ENCODE measurements around the gene ANAPC15.
"Not testable (repeated sequence)": the region's sequence is repeated elsewhere in the genome, so short reads cannot be mapped to it uniquely, and the experiment has no call there.

Gene ANAPC15

DNA sequence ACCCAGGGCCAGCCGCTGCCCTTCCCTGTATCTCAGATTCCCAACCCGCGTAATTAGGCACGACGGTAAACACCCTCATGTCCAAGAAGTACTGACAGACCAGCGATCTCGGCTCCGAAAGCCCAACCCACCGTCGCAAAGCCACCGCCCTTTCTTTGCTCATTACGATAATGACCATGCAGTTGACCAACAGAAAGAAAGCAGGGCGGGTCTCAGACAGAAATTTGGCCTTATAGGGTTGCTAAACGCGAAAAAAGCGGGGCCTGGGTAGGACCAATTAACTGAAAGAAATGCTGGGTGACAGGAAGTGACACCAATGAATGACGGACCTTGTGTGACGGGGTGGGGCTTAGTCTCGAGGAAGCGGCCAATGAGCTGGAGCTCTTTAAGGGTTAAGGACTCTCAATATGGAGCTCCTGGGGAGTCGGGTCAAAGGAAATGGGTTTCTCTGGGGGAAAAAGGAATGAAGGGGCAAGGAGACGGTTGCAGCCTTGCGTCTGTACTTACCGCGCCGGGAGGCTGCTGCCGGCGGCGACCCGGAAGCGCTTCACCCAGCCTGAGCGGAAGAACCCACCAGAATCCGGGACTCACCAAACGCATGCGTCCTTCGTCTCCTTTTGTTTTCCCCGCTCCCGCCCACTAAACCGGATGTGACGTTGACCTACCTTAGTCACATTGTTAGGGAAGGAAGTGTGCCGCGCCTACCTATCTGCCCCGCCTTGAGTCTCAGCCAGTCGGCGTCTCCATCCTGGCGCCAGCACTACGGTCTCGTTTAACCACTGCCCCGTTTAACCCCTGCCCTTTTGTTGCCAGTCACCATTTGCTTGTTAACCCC is at the start of gene ANAPC15:
ANAPC15 (minus strand) TSS at position 553 of the 835 bp plus-strand sequence. CDS start 1,419 bp downstream, outside the sequence.
- DNase-seq, result peak; percentile 99

DNA sequence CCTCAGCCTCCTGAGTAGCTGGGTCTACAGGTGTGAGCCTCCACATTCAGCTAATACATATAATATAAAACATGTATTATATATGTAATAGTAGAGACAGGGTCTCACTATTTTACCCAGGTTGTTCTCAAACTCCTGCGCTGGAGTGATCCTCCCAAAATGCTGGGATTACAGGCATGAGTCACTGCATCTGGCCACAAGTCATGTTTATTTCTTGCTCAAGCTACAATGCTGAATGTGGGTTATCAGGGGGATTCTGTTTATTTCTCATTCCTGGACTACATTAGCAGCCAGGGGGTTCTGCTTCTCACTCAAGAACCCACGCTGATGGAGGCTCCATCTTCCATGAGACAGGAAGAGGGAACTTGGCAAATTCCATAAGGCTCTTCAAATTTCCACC is 47.8 kb upstream of the ANAPC15 start:
- no peak for DNase-seq

DNA sequence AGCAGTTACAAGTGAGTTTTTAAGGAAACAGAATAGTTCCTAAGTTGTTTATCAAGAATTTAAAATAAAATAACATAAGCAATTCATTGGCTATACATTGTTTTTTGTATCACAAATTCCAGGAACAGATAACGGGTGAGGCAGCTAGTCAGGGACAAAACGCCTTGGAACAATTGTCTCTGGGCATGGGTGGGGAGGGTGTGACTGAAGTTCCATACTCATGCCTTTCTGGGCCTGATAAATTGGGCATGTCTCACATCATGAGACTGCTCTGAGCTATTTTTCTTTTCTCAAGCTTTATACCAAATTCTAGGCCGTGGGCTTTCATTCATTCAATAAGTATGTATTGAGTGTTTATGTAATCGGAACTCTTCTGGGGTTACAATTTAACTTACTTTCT is 44.6 kb upstream of the ANAPC15 start:
- no peak for DNase-seq

DNA sequence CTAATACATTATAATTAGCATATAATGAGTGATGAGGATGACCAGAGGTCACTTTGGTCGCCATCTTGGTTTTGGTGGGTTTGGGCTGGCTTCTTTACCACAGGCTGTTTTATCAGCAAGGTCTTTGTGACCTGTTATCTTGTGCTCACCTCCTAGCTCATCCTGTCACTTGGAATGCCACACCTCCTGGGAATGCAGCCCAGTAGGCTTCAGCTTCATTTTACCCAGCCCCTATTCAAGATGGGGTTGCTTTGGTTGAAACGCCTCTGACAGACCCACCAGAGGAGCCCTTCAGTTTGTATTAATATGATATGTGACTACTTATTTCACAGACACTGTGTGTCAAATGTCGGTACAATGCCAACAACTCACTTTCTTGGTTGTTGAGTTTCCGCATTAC is 43.3 kb upstream of the ANAPC15 start:
- DNase-seq, result no peak

DNA sequence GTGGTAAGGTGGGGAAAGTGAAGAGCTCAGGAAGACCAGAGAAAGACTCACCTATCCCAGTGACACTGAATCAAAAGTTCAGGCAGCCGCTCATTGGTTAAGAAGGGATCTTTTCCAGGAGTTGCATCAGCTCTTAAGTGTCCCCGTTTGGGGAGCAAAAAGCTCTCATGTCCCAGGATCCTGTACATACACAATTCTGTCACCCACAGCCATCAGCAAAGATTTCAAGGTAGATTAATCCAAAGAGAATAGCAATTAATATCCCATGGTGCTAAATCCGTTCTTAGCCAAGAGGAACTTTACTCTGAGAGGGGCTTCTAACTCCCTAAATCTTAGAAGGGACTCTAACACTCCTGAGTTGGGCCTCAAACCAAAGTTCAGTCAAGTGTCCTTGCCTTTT is 42.3 kb upstream of the ANAPC15 start:
- no peak for DNase-seq

DNA sequence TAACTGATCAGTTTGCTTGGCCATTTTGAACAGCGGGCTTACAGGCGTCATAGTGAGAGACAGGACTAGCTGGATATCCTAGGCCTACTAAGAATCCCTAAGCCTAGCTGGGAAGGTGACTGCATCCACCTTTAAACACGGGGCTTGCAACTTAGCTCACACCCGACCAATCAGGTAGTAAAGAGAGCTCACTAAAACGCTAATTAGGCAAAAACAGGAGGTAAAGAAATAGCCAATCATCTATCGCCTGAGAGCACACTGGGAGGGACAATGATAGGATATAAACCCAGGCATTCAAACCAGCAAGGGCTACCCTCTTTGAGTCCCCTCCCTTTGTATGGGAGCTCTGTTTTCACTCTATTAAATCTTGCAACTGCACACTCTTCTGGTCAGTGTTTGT is 41.4 kb upstream of the ANAPC15 start:
- not testable (repeated sequence) for DNase-seq

DNA sequence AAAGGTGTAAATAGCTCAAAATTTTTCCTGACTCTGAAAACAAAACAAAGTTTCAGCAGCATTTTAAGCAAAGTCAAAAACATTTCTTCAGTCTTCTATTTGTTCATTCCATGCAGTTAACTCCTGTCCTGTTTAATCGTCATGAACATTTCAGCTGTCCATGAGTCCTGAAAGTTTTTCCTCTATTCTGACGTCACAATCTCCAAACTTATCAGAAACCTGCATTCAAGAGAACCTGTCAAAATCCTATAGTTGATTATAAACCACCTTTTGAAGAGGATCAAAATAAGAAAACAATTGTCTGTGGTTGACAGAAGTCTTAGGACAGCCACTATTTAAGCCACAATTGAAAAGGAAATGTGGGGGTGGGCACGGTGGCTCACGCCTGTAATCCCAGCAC is 38.4 kb upstream of the ANAPC15 start:
- no peak for DNase-seq

DNA sequence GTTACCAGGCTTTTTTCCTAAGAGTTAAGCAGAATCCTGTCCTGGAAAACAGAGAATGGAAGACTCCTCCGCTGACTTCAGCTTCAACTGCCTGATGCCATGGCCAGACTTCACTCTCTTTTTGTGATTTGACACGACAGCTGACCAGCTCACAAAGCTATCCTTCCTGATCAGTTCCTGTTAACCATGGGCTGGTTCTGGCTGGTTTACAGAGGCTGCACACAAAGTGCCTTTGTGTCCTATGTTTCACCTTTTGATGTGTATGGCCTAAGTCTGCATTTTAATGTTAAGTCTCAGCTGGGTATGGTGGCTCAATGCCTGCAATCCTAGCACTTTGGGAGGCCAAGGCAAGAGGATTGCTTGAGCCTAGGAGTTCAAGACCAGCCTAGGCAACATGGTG is 34.1 kb upstream of the ANAPC15 start:
- DNase-seq, result no peak

DNA sequence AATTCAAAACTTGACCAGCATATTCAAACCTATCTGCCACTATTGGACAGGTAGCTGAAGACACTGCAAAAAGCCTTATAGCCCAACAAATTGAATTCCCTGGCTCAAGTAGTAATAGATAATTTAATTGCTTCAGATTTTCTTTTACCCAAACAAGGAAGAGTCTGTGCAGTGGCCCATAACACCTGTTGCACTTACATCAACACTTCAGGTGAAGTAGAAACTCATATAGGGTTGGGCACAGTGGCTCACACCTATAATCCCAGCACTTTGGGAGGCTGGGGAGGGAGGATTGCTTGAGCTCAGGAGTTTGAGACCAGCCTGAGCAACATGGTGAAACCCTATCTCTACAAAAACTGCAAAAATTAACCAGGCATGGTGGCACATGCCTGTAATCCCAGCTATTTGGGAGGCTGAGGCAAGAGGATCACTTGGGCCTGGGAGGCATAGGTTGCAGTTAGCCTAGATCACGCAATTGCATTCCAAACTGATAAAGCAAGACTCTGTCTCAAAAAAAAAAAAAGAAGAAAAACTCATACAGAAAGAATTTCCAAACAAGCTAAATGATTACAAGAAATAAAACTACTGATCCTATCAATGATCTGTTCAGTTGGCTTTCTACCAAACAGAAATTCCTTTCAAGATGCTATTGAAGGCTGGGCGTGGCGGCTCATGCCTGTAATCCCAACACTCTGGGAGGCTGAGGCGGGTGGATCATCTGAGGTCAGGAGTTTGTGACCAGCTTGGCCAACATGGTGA is 32.5 kb upstream of the ANAPC15 start:
- DNase-seq, result no peak

DNA sequence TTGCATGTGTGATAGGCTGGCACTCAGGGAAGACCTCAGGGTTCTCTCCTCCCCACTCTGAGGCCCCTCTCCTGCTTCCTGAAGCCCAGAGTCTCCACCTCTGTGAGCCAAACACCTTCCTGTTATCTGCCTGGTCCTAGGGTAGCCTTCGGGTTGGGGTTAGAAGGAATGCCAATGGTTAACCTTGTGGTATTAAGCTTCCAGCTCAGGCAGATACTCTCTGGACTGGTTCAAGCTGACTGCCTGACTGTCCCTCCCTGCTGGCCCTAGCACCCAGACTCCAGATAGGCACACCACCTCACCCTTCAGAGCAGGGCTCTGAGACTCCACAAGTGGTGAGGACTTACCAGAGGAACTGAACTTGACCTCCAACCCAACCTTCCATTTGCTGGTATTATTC is 30.0 kb upstream of the ANAPC15 start:
- DNase-seq, result not testable (repeated sequence)

DNA sequence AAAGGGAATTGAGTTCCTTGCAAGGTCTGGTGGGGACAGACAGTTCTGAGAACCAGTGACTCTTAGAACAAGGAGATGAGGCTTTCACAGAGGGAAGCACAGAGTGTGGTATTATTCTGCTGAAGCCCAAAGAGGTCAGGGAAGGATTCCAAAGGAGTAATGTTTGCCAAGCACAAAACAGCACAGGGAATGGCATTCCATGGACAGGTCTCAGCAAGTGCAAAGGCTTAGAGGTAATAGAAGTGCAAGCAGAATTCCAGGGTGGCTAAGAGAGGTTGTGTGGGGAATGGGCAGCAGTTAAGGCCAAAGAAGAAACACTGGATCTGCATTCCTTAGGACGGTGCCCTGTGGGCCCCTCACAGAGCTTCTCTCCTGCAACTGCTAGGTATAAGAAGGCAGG is 29.6 kb upstream of the ANAPC15 start:
- DNase-seq, result not testable (repeated sequence)

DNA sequence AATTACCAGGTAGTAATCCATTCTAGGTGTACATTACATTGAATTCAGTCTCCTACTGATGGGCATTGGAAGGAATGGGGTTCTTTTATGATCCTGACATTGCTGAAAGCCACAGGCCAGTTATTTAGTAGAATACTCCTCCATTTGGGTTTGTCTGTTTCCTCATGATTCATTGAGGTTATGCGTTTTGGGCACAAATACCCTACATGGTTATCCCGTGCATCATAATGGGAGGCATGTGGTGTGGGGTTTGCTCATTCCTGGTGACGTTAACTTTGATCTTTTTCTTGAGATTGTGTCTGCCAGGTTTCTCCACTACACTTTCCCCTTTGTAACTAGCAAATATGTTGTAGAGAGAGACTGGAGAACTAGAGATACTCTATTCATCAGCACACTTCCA is 28.6 kb upstream of the ANAPC15 start:
- DNase-seq, result peak; percentile 89

DNA sequence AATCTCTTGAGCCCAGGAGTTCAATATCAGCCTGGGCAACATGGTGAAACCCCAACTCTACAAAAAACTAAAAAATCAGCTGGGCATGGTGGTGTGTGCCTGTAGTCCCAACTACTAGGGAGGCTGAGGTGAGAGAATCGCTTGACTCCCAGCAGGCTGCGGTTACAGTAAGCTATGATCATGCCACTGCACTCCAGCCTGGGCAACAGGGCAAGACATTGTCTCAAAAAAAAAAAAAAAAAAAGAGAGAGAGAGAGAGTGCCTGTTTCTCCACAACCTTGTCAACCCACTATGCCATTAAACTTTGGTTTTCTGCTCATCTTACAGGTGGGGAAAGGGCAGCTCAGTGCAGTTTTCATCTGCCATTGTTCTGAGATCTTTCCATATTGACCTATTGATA is 28.2 kb upstream of the ANAPC15 start:
- no peak for DNase-seq

DNA sequence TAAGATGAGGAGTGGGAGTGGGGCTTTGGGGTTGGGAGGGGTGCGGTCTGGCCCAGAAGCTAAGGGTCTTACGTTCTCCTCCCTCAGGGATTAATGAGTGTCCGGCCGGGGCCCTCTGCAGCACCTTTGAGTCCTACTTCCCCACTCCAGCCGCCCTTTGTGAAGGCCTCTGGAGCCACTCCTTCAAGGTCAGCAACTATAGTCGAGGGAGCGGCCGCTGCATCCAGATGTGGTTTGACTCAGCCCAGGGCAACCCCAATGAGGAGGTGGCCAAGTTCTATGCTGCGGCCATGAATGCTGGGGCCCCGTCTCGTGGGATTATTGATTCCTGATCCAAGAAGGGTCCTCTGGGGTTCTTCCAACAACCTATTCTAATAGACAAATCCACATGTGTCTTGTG is 27.0 kb upstream of the ANAPC15 start:
- no peak for DNase-seq

DNA sequence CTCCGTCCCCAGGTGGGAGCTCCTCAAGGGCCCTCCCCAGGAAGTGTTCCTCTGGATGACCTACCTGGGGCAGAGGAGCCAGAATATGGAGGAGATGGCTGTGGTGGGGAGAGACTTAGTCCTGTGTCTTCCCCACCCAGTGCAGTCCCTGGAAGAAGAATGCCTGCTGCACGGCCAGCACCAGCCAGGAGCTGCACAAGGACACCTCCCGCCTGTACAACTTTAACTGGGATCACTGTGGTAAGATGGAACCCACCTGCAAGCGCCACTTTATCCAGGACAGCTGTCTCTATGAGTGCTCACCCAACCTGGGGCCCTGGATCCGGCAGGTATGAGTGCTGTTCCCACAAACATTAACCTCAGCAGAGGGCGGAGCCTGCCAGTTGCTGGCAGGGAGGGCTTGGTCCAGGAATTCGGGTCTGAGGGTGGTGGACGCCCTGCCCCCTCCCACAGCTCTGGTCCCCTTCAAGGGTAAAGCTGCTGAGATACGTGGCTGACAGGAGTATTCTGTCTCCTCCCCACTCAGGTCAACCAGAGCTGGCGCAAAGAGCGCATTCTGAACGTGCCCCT is 26.4 kb upstream of the ANAPC15 start:
- no peak for DNase-seq

DNA sequence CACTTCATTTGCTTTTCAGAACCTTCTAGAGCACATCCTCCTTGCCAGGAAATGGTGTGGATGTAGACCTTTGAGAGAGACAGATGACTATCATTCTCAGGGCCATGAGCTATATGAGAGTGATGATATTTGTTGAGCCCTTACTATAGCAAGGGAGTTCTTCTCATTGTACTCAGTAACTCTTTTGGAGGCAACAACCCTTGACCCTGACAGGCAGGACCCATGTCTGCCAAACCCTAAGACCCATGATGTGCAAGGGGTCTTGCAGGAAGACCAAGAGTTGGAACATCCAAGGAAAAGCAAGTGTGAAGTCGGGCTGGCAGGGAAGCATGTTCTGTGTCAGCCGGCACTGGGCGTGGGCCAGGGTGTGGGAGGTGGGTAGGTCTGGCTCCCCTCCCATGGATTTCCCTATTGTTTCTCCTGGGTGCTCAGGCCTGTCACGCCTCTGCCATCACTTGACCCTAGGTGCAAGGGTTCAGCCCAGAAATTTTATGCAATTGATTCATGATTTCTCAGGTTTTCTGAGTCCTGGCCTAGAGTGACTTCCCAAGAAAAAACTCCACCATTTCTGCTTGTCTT is 24.3 kb upstream of the ANAPC15 start:
- DNase-seq, result no peak

DNA sequence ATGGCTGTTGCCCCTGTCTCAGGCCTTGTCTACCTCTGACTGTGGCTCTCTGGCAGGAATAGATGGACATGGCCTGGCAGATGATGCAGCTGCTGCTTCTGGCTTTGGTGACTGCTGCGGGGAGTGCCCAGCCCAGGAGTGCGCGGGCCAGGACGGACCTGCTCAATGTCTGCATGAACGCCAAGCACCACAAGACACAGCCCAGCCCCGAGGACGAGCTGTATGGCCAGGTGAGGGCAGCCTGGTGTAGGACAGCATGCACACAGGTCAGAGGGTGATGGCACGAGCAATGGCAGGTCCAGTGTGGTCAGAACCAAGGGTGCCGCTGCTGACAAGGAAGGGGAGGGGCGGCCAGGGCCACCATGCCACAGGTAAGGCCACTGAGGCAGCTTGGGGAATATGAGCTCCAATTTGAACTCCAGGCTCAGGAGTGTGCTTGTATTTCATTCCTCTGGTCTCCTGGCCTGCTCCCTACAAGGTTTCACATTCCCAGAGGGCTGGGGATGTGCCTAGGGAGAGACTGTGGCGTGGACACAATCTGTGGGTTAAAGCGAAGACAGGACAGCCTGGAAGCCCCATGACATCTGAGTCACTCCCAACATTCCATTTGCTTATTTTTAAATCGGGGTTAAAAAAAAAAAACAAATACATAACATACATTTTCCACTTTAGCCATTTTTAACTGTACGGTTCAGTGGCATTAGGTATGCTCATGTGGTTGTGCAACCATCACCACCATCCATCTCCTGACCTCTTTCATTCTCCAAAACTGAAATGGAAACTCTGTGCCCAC is 23.6 kb upstream of the ANAPC15 start:
- DNase-seq, result no peak

DNA sequence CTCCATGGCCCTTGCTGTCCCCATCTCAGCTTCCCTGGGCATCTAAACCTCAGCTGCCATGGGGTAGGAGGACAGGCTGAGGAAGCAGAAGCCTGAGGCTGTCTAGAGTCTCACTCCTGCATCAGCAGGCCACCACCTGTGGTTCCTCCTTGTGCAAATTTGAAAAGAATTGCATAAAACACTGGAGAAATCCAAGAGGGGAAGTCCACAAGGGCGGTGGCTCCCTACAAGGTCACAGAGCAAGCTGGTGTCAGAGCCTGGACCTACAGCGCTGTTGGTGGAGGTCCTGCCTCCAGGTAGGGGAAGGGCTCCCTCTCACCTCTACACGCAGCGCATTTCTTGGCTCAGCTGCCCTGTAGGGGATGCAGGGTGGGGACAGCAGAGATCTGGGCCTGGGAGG is 23.0 kb upstream of the ANAPC15 start, which contains the start of gene FOLR3:
FOLR3 (plus strand) TSS at position 253 of the 400 bp plus-strand sequence. CDS start 228 bp downstream, outside the sequence.
- DNase-seq, result not testable (repeated sequence)

DNA sequence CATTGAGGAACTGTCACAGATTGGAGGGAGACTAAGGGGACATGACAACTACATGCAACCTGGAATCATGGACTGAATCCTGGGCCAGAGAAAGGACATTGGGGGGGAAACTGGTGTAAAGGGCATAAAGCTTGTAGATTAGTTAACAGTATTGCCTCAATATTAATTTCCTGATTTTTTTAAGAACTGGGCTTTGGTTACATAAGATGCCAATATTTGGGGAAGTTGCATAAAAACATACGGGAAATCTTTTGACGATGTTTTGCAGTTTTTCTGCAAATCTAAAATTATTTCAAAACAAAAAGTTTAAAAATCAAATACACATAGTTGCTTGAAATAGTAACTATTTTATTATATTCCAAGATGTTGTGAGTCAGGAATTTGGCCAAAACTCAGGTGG is 20.2 kb upstream of the ANAPC15 start:
- DNase-seq, result no peak

DNA sequence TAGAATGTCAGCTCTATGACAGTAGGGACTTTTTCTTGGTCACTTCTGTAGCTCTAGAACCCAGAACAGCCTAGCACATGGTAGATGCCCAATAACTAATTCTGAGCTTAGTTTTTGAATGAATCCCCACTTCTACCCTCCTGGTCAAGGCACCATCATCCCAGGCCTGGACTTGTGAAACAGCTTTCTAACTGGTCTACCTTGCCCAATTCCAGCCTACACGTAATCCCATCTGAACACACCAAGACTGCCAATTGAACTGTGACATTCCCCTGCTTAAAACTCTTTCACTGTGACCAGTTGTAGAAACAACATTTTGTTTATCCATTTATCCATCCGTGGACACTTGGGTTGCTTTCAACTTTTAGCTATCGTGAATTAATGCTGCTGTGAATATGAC is 16.9 kb upstream of the ANAPC15 start:
- DNase-seq, result no peak

DNA sequence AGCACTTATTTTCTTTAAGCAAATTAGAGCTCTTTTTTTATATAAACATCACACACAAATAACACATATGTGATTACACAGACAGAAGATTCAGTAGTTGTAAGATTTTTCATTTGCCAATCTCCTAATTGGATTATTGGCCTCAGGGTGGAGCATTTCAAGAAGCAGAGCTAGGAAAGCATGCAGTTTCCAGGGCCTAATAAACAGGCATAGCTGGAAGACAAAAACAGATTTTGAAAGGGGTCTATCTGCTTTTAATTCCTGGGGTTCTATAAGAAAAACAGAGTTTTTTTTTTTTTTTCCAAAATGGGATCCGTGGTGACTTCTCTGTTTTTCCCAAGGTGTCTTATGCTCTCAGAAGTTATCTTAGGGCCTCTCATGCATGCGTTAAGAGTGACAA is 15.4 kb upstream of the ANAPC15 start:
- no peak for DNase-seq

DNA sequence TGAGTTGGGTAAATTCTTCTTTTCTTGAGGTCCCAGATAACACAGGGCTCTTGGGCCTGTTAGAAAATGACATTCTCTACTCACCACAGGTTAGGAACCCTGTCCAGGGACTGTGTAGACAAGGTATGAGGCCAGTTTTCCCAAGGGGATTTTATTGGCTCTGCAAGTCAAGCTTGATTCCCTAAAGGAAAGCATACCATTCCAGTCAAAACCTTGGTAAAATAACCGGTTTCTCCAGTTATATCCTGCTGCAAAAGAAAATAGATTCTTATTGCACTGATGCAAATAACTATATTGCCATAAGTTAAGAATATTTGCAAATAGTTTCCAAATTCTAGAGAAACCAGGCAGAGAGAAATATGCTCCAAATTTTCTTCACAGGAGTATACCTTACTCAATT is 13.5 kb upstream of the ANAPC15 start:
- DNase-seq, result no peak

DNA sequence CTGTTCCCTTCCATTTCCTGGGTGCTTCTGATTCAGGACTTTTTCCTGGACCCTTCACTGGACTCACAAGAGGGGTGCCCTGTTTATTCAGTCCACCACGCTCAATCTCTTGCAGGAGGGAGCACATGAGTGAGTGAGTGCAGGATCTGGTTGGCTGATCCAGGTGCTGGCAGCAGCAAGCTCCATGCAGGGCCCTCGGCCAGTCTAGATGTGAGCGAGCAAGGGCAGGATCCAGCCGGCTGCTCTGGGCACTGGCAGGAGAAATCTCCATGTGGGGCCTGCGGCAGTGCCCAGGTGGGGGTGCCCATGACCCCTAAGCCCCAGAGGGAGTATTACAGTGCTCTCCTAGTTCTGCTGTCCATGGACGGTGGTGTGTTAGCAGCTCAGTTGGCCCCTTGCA is 11.6 kb upstream of the ANAPC15 start:
- no peak for DNase-seq
